ENCODE data around the gene P2RX7. TPM values are rescaled to one million over a fixed set of nuclear protein-coding genes. Genes with fewer than 3 reads are reported as not detected.

Gene P2RX7
- total and polyA plus RNA-seq, 9 of the 15 experiments (the other 6 are each of a cell fraction or from before 2014, with no cell fraction given): 0.04 to 0.65 (median 0.30) TPM

DNA sequence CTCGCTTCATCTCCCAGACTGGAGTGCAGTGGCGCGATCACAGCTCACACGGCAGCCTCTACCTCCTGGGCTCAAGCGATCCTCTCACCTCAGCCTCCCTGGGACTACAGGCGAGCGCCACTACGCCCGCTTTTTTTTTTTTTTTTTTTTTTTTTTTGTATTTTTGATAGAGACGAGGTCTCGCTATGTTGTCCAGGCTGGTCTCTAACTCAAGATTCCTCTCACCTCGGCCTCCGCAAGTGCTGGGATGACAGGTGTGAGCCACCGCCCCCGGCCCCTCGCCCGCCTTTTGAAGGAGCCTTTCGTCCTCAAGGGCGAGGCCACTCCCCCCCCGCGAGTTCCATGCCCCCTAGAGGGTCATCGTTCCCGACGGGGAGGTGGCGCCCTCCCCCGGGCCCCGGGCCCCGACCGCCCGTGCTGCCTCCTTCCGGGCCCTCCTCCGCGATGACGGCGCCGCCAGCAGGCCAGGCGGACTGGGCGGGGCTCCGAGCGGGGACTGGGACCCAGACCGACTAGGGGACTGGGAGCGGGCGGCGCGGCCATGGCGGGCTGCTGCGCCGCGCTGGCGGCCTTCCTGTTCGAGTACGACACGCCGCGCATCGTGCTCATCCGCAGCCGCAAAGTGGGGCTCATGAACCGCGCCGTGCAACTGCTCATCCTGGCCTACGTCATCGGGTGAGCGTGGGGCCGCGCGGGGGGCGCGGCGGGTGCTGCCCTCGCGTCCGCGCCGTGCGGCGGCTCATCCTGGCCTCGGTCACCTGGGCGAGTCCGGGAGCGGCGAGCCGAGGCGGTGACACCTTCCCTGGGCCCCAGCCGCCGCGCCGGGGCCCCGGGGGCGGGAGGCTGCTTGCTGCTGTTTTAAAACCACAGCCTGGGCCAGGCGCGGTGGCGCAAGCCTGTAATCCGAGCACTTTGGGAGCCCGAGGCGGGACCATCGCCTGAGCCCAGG, 77.2 kb downstream of the P2RX7 start, which contains the start of gene P2RX4 (continued):
- TF ChIP-seq ERF (CRISPR knock-in tag; IDR thresholded peaks at IDR 0.05): peak; percentile 77; the same call in 1 of the 2 replicates
- no peak for TF ChIP-seq RFX7 (CRISPR knock-in tag; IDR thresholded peaks at IDR 0.05)
- TF ChIP-seq CAMTA2 (CRISPR knock-in tag; conservative IDR thresholded peaks at IDR 0.05): no peak
- TF ChIP-seq FOXJ2 (tag; IDR thresholded peaks at IDR 0.05): no peak
- no peak for TF ChIP-seq KLF1 (tag; IDR thresholded peaks at IDR 0.05)
- TF ChIP-seq THRAP3 (IDR thresholded peaks at IDR 0.05; ENCODE audit: borderline replicate concordance): 0 out of 2 replicates have a peak, but pooled peaks have one; percentile 21
- no peak for TF ChIP-seq NR4A1 (CRISPR knock-in tag; IDR thresholded peaks at IDR 0.05)
- TF ChIP-seq NR4A1 (tag; IDR thresholded peaks at IDR 0.05): peak; percentile 58; the same call in 1 of the 2 replicates
- TF ChIP-seq ETV5 (CRISPR knock-in tag; IDR thresholded peaks at IDR 0.05; ENCODE audit: low read depth): peak; percentile 93
- no peak; the same call in 1 of the 2 replicates for TF ChIP-seq LCOR (CRISPR knock-in tag; IDR thresholded peaks at IDR 0.05)
- no peak for TF ChIP-seq SETDB1 (IDR thresholded peaks at IDR 0.05; ENCODE audit: low read length)
- TF ChIP-seq PHB2 (IDR thresholded peaks at IDR 0.05; ENCODE audit: low read depth): no peak
- no peak for TF ChIP-seq ZNF354B (CRISPR knock-in tag; IDR thresholded peaks at IDR 0.05)
- 0 out of 2 replicates have a peak, but pooled peaks have one; percentile 87 for TF ChIP-seq MED1 (CRISPR knock-in tag; IDR thresholded peaks at IDR 0.05; ENCODE audit: borderline replicate concordance)
- no peak for TF ChIP-seq HMG20A (CRISPR knock-in tag; conservative IDR thresholded peaks at IDR 0.05)
- TF ChIP-seq, protein P1, sequence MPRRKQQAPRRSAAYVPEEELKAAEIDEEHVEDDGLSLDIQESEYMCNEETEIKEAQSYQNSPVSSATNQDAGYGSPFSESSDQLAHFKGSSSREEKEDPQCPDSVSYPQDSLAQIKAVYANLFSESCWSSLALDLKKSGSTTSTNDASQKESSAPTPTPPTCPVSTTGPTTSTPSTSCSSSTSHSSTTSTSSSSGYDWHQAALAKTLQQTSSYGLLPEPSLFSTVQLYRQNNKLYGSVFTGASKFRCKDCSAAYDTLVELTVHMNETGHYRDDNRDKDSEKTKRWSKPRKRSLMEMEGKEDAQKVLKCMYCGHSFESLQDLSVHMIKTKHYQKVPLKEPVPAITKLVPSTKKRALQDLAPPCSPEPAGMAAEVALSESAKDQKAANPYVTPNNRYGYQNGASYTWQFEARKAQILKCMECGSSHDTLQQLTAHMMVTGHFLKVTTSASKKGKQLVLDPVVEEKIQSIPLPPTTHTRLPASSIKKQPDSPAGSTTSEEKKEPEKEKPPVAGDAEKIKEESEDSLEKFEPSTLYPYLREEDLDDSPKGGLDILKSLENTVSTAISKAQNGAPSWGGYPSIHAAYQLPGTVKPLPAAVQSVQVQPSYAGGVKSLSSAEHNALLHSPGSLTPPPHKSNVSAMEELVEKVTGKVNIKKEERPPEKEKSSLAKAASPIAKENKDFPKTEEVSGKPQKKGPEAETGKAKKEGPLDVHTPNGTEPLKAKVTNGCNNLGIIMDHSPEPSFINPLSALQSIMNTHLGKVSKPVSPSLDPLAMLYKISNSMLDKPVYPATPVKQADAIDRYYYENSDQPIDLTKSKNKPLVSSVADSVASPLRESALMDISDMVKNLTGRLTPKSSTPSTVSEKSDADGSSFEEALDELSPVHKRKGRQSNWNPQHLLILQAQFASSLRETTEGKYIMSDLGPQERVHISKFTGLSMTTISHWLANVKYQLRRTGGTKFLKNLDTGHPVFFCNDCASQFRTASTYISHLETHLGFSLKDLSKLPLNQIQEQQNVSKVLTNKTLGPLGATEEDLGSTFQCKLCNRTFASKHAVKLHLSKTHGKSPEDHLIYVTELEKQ (CRISPR knock-in tag; IDR thresholded peaks at IDR 0.05): no peak
- no peak for TF ChIP-seq POU5F1 (IDR thresholded peaks at IDR 0.05; ENCODE audit: borderline replicate concordance, low read depth, low read length, partially characterized antibody)
- TF ChIP-seq, protein P2, sequence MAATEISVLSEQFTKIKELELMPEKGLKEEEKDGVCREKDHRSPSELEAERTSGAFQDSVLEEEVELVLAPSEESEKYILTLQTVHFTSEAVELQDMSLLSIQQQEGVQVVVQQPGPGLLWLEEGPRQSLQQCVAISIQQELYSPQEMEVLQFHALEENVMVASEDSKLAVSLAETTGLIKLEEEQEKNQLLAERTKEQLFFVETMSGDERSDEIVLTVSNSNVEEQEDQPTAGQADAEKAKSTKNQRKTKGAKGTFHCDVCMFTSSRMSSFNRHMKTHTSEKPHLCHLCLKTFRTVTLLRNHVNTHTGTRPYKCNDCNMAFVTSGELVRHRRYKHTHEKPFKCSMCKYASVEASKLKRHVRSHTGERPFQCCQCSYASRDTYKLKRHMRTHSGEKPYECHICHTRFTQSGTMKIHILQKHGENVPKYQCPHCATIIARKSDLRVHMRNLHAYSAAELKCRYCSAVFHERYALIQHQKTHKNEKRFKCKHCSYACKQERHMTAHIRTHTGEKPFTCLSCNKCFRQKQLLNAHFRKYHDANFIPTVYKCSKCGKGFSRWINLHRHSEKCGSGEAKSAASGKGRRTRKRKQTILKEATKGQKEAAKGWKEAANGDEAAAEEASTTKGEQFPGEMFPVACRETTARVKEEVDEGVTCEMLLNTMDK (IDR thresholded peaks at IDR 0.05; ENCODE audit: borderline replicate concordance, insufficient read depth, low read depth, low read length, poor library complexity, severe bottlenecking): peak; percentile 98
- TF ChIP-seq, protein P3, sequence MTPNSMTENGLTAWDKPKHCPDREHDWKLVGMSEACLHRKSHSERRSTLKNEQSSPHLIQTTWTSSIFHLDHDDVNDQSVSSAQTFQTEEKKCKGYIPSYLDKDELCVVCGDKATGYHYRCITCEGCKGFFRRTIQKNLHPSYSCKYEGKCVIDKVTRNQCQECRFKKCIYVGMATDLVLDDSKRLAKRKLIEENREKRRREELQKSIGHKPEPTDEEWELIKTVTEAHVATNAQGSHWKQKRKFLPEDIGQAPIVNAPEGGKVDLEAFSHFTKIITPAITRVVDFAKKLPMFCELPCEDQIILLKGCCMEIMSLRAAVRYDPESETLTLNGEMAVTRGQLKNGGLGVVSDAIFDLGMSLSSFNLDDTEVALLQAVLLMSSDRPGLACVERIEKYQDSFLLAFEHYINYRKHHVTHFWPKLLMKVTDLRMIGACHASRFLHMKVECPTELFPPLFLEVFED (CRISPR knock-in tag; conservative IDR thresholded peaks at IDR 0.05): no peak
- TF ChIP-seq PHB (CRISPR knock-in tag; IDR thresholded peaks at IDR 0.05): no peak
- no peak for TF ChIP-seq ASH1L (IDR thresholded peaks at IDR 0.05; ENCODE audit: borderline replicate concordance, low read depth, partially characterized antibody)
